A673 (cell line): ENCODE data around the gene LRRC46. TPM values are rescaled to one million over a fixed set of nuclear protein-coding genes. Genes with fewer than 3 reads are reported as not detected.

Source experiments
- BruUV-seq: library from RNA; stranded (reverse); fragments of 400-500 nt; replicated peaks from 2 replicates; lab custom pipeline; 2021; lab: Mats Ljungman, UMichigan
- CTCF ChIA-PET: fragments of 300-600 bp; sonication (Branson Sonifier 250); formaldehyde crosslinking; loops from one replicate; lab custom pipeline; 2022; ENCODE audit warnings: antibody characterized with exemption; lab: Charles Lee
- POLR2A ChIA-PET: fragments of 300-600 bp; sonication (Branson Sonifier 250); formaldehyde crosslinking; loops from one replicate; lab custom pipeline; 2022; ENCODE audit warnings: antibody characterized with exemption; ENCODE audit not compliant: low non-redundant PET; lab: Charles Lee
- DNase-seq: peaks from one replicate; pipeline ENCODE4 v3.0.0-alpha.2; 2015; ENCODE audit warnings: low spot score
- H3K27ac ChIP-seq: fragments of 200-600 bp; sonication (generic); 2 replicates; pipeline ENCODE4 v1.5.1; 2016; ENCODE audit warnings: mixed run types, low read depth, mild to moderate bottlenecking, mixed read lengths, antibody characterized with exemption, low read length; ENCODE audit not compliant: poor library complexity, severe bottlenecking
- H3K27me3 ChIP-seq: fragments of 200-600 bp; sonication (generic); replicated peaks from 2 replicates; pipeline ENCODE4 v1.6.1; 2017; ENCODE audit warnings: mixed run types, low read depth, mild to moderate bottlenecking, mixed read lengths, antibody characterized with exemption, low read length; ENCODE audit not compliant: insufficient read depth, poor library complexity
- H3K36me3 ChIP-seq: fragments of 200-600 bp; sonication (generic); 2 replicates; pipeline ENCODE4 v1.6.1; 2016; ENCODE audit warnings: mixed run types, mild to moderate bottlenecking, mixed read lengths, antibody characterized with exemption, low read length; ENCODE audit not compliant: insufficient read depth, poor library complexity, severe bottlenecking
- H3K4me1 ChIP-seq: fragments of 200-600 bp; sonication (generic); 2 replicates; pipeline ENCODE4 v1.6.1; 2017; ENCODE audit warnings: mixed run types, mild to moderate bottlenecking, mixed read lengths, antibody characterized with exemption, low read length; ENCODE audit not compliant: insufficient read depth, poor library complexity, severe bottlenecking
- H3K4me3 ChIP-seq: fragments of 200-600 bp; sonication (generic); 2 replicates; pipeline ENCODE4 v1.5.1; 2016; ENCODE audit warnings: low read depth, mixed run types, mild to moderate bottlenecking, mixed read lengths, low read length; ENCODE audit not compliant: poor library complexity, severe bottlenecking
- H3K9me3 ChIP-seq: fragments of 200-600 bp; sonication (generic); 2 replicates; pipeline ENCODE4 v1.6.1; 2016; ENCODE audit warnings: mixed run types, low read depth, mild to moderate bottlenecking, mixed read lengths, antibody characterized with exemption, low read length; ENCODE audit not compliant: poor library complexity, severe bottlenecking
- CTCF ChIP-seq: fragments of 300-800, 200-600 bp; sonication (generic); conservative IDR thresholded peaks from 2 replicates; pipeline ENCODE4 v1.5.1; 2017; ENCODE audit warnings: low read depth, mild to moderate bottlenecking, antibody characterized with exemption, low read length, moderate library complexity, mixed read lengths
- EZH2 ChIP-seq: fragments of 200-600 bp; sonication (generic); IDR thresholded peaks from 2 replicates; pipeline ENCODE4 v1.6.1; 2017; ENCODE audit warnings: borderline replicate concordance, low read depth, mild to moderate bottlenecking, mixed read lengths, antibody characterized with exemption, low read length; ENCODE audit not compliant: poor library complexity, severe bottlenecking
- intact Hi-C: fragments of 100-400 bp; cut with micrococcal nuclease; formaldehyde crosslinking; loops from one replicate; pipeline ENCODE4 v1.10.0; 2022; ENCODE audit not compliant: unreplicated experiment
- total RNA-seq: library from RNA; stranded (reverse); gene quantifications from 2 replicates; pipeline ENCODE4 v1.2.3, GENCODE V29; 2021

Gene LRRC46
- total RNA-seq, 1 experiment from 2014 or later: 1.1 TPM

GRCh38 chr17:47882695-47883588 is 51.5 kb downstream of the LRRC46 start:
- TF ChIP-seq CTCF (no peak), EZH2 (no peak)
- DNase-seq: no peak
- intact Hi-C loops: no loop called here
- no peaks in the 10 kb centered on the region for H3K27me3 ChIP-seq
- H3K27ac ChIP-seq: no peak overlapping the region
- H3K9me3 ChIP-seq: no peaks in the 10 kb centered on the region
- ChIA-PET CTCF (no interaction called here), POLR2A (no interaction called here)
- no peaks in the 10 kb centered on the region for H3K36me3 ChIP-seq
- no peaks in the 10 kb centered on the region for H3K4me1 ChIP-seq
- no peak overlapping the region for H3K4me3 ChIP-seq
- BruUV-seq: no TSS peak

- CTCF ChIA-PET: no interaction called here
- no peaks in the 10 kb centered on the region for H3K4me1 ChIP-seq
- intact Hi-C loops: no loop called here
- no TSS peak for BruUV-seq
- H3K36me3 ChIP-seq: no peaks in the 10 kb centered on the region
- no peak for TF ChIP-seq CTCF
- TF ChIP-seq EZH2: no peak
- no peak overlapping the region for H3K27ac ChIP-seq
- POLR2A ChIA-PET: no interaction called here
- DNase-seq: no peak
- H3K9me3 ChIP-seq: no peaks in the 10 kb centered on the region
- H3K27me3 ChIP-seq: no peaks in the 10 kb centered on the region
- H3K4me3 ChIP-seq: no peak overlapping the region
These were observed 52.3 kb downstream of the LRRC46 start for GRCh38 chr17:47883589-47884426.

GRCh38 chr17:47884427-47884740 is 52.9 kb downstream of the LRRC46 start:
- Histone ChIP-seq H3K9me3 (no peaks in the 10 kb centered on the region), H3K4me3 (no peak overlapping the region), H3K27ac (no peak overlapping the region), H3K4me1 (no peaks in the 10 kb centered on the region), H3K27me3 (no peaks in the 10 kb centered on the region), H3K36me3 (no peaks in the 10 kb centered on the region)
- ChIA-PET CTCF (no interaction called here), POLR2A (interaction anchor here (0.9 kb wide), 1 partner anchor 120 kb away, joined by 4 read pairs; no protein-coding TSS in a partner anchor)
- DNase-seq: no peak
- no TSS peak for BruUV-seq
- TF ChIP-seq EZH2 (no peak), CTCF (no peak)
- intact Hi-C loops: no loop called here
